Cardiac fibroblast (primary cell): ENCODE measurements around the gene ICOSLG.

Experiments
- DNase-seq, 2 donors: peaks; one replicate each; pipeline versions ENCODE4 v3.0.0 to v3.0.0-alpha.2; 2010; ENCODE audit warnings: low read depth in 2 of 2
- H3K4me3 ChIP-seq, 2 donors: replicated peaks in 1 of 2; 1 replicate in 1 of 2; 2 replicates in 1 of 2; pipeline ENCODE4 v1.5.1; 2011; ENCODE audit warnings: low read depth in 2 of 2, low read length in 2 of 2, mild to moderate bottlenecking in 2 of 2, moderate library complexity in 1 of 2
- TF ChIP-seq, protein P1 (sequence below): IDR thresholded peaks from one replicate; pipeline ENCODE4 v1.5.1; 2011; ENCODE audit warnings: low read depth, mild to moderate bottlenecking, low read length, inconsistent platforms

ICOSLG gene

DNA sequence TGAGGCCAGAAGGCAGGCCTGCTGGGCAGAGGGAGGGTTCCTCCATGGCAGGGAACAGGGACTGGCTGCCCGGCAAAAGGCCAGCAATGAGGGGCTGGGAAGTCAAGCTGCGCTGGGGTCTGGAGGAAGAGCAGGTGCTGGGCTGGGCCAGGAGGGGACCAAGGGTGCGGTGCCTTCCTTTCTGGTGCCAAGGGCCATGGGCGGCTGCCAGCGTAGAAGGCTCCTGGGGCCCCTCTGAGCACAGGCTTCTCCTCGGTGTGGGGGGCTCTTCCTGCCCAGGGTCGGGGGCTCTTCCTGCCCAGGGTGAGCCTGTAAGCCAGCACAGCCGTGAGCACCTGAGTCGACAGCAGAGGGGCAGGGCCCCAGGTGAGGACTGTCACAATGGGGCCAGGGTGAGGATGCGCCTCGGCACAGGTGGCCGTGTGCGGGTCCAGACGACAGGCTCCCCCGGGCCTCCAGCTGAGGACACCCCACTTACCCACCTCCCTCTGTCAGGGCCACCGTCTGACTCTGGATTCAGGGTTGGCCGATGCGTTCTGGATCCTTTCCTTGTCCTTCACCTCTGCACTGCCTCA lies 31.6 kb upstream of the ICOSLG start:
- TF ChIP-seq, protein P1, sequence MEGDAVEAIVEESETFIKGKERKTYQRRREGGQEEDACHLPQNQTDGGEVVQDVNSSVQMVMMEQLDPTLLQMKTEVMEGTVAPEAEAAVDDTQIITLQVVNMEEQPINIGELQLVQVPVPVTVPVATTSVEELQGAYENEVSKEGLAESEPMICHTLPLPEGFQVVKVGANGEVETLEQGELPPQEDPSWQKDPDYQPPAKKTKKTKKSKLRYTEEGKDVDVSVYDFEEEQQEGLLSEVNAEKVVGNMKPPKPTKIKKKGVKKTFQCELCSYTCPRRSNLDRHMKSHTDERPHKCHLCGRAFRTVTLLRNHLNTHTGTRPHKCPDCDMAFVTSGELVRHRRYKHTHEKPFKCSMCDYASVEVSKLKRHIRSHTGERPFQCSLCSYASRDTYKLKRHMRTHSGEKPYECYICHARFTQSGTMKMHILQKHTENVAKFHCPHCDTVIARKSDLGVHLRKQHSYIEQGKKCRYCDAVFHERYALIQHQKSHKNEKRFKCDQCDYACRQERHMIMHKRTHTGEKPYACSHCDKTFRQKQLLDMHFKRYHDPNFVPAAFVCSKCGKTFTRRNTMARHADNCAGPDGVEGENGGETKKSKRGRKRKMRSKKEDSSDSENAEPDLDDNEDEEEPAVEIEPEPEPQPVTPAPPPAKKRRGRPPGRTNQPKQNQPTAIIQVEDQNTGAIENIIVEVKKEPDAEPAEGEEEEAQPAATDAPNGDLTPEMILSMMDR = no peak
- DNase-seq = no peak
- H3K4me3 ChIP-seq = no peak overlapping the region

DNA sequence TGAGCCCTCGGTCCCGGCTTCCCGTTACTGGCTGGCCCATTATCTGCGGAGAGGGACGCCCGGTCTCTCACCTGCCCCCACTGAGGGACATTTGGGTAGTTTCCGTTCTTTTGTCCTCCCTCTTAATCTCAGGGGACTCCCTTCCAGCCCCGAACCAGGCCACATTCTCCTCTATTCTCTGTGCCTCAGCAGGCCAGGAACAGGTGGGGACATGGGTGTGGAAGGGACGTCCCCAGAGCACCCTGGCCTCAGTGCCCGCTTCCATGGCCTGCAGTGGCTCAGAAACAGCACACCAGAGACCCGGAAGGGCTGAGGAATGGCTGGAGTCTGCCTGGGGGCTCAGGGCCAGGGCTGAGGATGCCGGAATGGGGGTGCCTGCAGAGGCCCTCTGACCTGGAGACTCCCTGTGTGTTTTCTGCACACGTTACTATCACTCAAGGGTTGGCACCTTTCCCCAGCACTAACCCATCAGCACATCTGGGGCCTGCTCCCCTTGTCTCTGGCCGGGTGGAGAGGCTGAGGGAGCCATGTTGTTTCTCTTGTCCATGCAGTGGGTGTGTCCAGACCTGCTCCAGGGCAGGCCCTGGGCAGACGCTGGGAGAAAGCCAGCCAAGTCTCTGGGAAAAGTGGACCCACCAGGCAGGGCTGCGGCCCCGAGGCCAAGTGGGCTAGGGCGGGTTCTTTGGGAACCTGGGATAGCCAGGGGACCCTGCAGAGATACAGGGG lies 31.0 kb upstream of the ICOSLG start:
- no peak for DNase-seq
- no peak overlapping the region for H3K4me3 ChIP-seq
- TF ChIP-seq, protein P1 = no peak

GRCh38 chr21:44269090-44269489 lies 28.3 kb upstream of the ICOSLG start:
- TF ChIP-seq, protein P1 = no peak
- H3K4me3 ChIP-seq = no peak overlapping the region
- no peak for DNase-seq

GRCh38 chr21:44267655-44268142 lies 27.0 kb upstream of the ICOSLG start:
- TF ChIP-seq, protein P1 = peak; percentile 8
- no peak overlapping the region for H3K4me3 ChIP-seq
- no peak for DNase-seq

DNA sequence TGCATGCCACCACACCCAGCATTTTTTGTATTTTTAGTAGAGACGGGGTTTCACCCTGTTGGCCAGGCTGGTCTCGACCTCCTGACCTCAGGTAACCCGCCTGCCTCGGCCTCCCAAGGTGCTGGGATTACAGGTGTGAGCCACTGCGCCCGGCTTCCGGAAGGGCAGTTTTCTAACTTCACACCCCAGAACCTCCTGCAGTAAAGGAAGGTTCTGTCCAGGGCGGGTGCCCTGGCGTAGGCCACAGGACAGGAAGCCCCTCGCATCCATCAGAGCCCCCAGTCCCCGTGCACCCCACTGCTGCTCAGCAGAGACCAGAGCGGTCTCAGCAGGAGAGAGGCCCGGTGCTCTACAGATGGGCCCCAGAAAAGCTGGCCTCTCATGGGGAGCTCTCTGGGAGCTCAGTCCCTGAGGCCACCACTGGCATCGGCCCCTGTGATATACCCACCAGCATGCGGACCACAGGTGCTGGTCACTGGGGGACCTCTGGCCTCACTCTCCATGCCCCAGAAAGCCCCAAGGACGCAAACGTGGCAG lies 25.1 kb upstream of the ICOSLG start:
- TF ChIP-seq, protein P1 = no peak
- DNase-seq = no peak
- H3K4me3 ChIP-seq = no peak overlapping the region

DNA sequence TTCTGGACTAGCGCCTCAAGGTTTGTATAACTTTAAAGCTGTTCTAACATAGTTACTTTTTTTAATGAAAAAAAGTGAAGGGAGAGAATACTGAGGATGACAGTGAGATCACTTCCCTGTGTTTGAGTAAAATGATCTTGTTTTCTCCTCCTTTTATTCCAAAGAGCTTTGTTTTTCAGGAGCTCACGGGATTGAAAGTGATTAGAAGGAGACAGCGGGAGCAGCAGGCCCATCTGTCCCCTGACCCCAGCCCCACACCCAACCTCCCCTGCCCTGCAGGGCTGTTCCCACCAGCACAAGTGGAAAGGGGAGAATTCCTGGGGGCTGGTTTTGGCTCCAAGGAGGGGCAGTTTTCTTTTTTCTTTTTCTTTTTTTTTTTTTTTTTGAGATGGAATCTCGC lies 23.0 kb upstream of the ICOSLG start:
- no peak for DNase-seq
- TF ChIP-seq, protein P1 = no peak

More for the DNA sequence above, 23.0 kb upstream of the ICOSLG start:
- no peak overlapping the region for H3K4me3 ChIP-seq
